Heart left ventricle (tissue), 16 donors: Measurements from ENCODE around the gene USP25. TPM values are rescaled to one million over a fixed set of nuclear protein-coding genes. Genes with fewer than 3 reads are reported as not detected.

Experiments used
- ATAC-seq, 4 donors: fragments of 200-7000 bp; cut with Tn5 transposase; one replicate each; pipeline ENCODE4 v1.9.1; 2020 to 2022; ENCODE audit warnings: moderate library complexity in 4 of 4, mild to moderate bottlenecking in 3 of 4, moderate number of reproducible peaks in 1 of 4
- DNase-seq, 5 donors: peaks; one replicate each; pipeline ENCODE4 v3.0.0-alpha.2; 2020
- H3K27ac ChIP-seq, 12 donors: fragments of 200-600 bp; sonication (generic) in 4 of 12; one replicate each; pipeline versions ENCODE4 v1.5.0 to v1.8.0; 2016 to 2022; ENCODE audit warnings: mild to moderate bottlenecking in 2 of 12
- H3K27me3 ChIP-seq, 9 donors: fragments of 200-600 bp; sonication (generic) in 2 of 9; one replicate each; pipeline versions ENCODE4 v1.5.1 to v1.8.0; 2016 to 2022; ENCODE audit warnings: mild to moderate bottlenecking in 3 of 9
- H3K36me3 ChIP-seq, 9 donors: fragments of 200-600 bp; sonication (generic) in 2 of 9; one replicate each; pipeline versions ENCODE4 v1.5.0 to v1.8.0; 2018 to 2022; ENCODE audit warnings: mild to moderate bottlenecking in 2 of 9
- H3K4me1 ChIP-seq, 12 donors: fragments of 200-600 bp; sonication (generic) in 4 of 12; one replicate each; pipeline versions ENCODE4 v1.5.0 to v1.8.0; 2016 to 2022; ENCODE audit warnings: mild to moderate bottlenecking in 3 of 12
- H3K4me3 ChIP-seq, 12 donors: fragments of 200-600 bp; sonication (generic) in 4 of 12; one replicate each; pipeline versions ENCODE4 v1.5.0 to v1.8.0; 2017 to 2022; ENCODE audit warnings: mild to moderate bottlenecking in 9 of 12, moderate library complexity in 4 of 12
- H3K9me3 ChIP-seq, 12 donors: fragments of 200-600 bp; sonication (generic) in 4 of 12; one replicate each; pipeline versions ENCODE4 v1.5.0 to v1.8.0; 2016 to 2022; ENCODE audit warnings: mild to moderate bottlenecking in 1 of 12
- POLR2A ChIP-seq, 2 donors: fragments of 450-650 bp; IDR thresholded peaks; one replicate each; pipeline ENCODE4 v1.6.1; 2017; ENCODE audit warnings: antibody characterized with exemption in 2 of 2, mild to moderate bottlenecking in 2 of 2, moderate library complexity in 2 of 2
- WGBS, 4 donors: extraction: QIAGEN DNeasy Blood & Tissue Kit in 2 of 4; methylation state at CpG; one replicate each; pipeline versions ENCODE4 v1.1.5 to v1.1.7; 2013 to 2018; 5-methylcytosine and 5-hydroxymethylcytosine counted together
- intact Hi-C, 10 donors: fragments of 100-400 bp; cut with DNase I; formaldehyde crosslinking; loops; one replicate each; pipeline versions ENCODE4 v1.11.1 to v1.14.2; 2022
- polyA plus RNA-seq, 2 donors: library from polyadenylated mRNA; stranded (reverse); fragments of 200-250 nt; gene quantifications; one replicate each; pipeline ENCODE4 v1.2.3, GENCODE V29; 2013
- total RNA-seq, 9 donors: library from RNA; depleted of rRNA in 2 of 9; stranded (reverse); fragments of >200 nt in 2 of 9; fragmentation: NEBNext Ultra II Directional in 3 of 9; extraction: Animal tissue kit (Norgen Biotek cat#: 25700) in 3 of 9; gene quantifications; one replicate each; pipeline versions ENCODE4 v1.1.0 to v1.2.4, GENCODE V29; 2016 to 2023
- TF ChIP-seq, protein P1 (sequence below), 12 donors: fragments of 200-600 bp; sonication (generic) in 4 of 12; IDR thresholded peaks; one replicate each; pipeline versions ENCODE4 v1.5.0 to v1.8.0; 2018 to 2022; ENCODE audit warnings: antibody characterized with exemption in 12 of 12, mild to moderate bottlenecking in 5 of 12
- donor health status: ischemic (EF 13 %, LVEDD 7.1; RV severe dilation, severe dysfunction).
- donor health status: healthy with polysubstance abuse.
- donor health status: DM: no; HTN: yes; CAD: no.
- donor health status: DM: no; HTN: no; CAD: no.
- donor health status: ischemic (EF 25% LVEDD 6.9; RV normal size, moderate dysfunction).
- donor health status: ischemic (EF 25% LVEDD 5.7; RV mildly dilated, moderate dysfunction).
- donor health status: healthy.
- donor health status: DM: yes; HTN: yes; CAD: no.
- donor health status: ischemic (EF 35%, LVEDD 5.7; RV mildly dilated, moderate dysfunction).
- donor health status: nonischemic (EF 11% LVEDD 7.7; RV severe dilation, severe dysfunction).
- donor health status: DM: yes; HTN: yes; CAD: no.
- donor health status: PGD.
- donor health status: ischemic (EF 29% LVEDD 5.4; RV normal size, mild dysfunction).
- donor health status: nonischemic (EF 23%, LVEDD 6.1; RV moderate dilation, normal function).

USP25 gene
- total and polyA plus RNA-seq, 11 donors = 20.4 to 55.3 (median 44.6) TPM

DNA sequence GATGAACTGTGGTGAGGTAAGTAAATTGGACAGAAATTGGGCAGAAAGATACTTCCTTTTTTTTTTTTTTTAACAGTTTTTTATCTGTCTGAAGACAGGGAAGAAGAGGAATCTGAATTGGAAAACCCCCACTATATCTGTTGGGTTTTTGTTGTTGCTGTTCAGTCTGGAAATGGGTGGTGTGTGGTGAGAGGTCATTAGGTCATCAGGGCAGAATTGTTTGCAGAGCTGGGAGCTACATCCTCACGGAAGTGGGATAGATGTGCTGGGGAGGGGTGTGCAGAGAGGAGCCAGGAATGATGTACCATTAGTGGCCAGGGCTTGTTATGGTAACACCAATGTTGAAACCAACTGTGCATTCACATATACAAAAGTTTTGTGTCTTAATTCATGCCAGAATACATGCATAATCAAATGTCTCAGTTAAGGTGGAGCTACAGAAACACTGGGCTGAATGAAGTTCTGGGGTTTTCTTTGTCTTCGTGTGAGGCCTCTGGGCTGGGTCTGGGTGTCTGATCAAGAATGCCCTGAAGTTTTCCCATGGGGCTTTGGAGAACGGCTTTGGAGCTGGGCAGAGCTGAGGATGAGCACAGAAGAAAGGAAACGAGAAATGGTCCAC lies 12.4 kb downstream of the USP25 start:
- DNase-seq (peak in 1 of 5 donors; percentile 19), ATAC-seq (peak in 2 of 4 donors; percentile 49 to 52)
- H3K9me3 ChIP-seq = no peaks in the 10 kb centered on the region
- H3K27me3 ChIP-seq = no peaks in the 10 kb centered on the region
- no peak overlapping the region for H3K27ac ChIP-seq
- H3K36me3 ChIP-seq = peaks cover 0 to 7% (median 0%) of the 10 kb centered on the region in 9 donors
- H3K4me1 ChIP-seq = peaks cover 7 to 59% (median 38%) of the 10 kb centered on the region in 12 donors
- no peak overlapping the region for H3K4me3 ChIP-seq
- 55 to 63% (median 58%) methylated on average over 4 of the region's 4 CpGs for WGBS, 4 donors
- no peak for TF ChIP-seq POLR2A (IDR thresholded peaks at IDR 0.05)
- TF ChIP-seq, protein P1, sequence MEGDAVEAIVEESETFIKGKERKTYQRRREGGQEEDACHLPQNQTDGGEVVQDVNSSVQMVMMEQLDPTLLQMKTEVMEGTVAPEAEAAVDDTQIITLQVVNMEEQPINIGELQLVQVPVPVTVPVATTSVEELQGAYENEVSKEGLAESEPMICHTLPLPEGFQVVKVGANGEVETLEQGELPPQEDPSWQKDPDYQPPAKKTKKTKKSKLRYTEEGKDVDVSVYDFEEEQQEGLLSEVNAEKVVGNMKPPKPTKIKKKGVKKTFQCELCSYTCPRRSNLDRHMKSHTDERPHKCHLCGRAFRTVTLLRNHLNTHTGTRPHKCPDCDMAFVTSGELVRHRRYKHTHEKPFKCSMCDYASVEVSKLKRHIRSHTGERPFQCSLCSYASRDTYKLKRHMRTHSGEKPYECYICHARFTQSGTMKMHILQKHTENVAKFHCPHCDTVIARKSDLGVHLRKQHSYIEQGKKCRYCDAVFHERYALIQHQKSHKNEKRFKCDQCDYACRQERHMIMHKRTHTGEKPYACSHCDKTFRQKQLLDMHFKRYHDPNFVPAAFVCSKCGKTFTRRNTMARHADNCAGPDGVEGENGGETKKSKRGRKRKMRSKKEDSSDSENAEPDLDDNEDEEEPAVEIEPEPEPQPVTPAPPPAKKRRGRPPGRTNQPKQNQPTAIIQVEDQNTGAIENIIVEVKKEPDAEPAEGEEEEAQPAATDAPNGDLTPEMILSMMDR (IDR thresholded peaks at IDR 0.05) = no peak
- intact Hi-C loops = no loop called here

DNA sequence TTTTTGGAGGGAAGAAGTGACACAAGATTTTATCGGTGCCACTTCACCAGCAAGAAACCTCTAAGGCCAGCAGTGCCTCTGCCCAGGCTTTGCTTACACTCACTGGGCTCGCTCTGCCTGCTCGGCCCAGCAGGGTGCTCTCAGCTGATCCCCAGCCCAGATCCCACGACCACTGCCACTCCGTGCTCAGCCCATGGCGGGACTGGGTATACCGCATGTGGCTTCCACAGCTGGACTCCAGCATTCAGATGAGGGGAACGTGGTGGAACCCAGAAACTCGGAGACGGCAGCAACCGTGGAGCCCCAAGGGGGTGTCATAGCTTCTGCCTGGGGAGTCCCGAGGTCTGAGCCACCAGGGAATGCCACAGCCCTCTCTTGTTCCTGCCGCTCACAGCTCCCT lies 12.9 kb downstream of the USP25 start:
- H3K27me3 ChIP-seq = no peaks in the 10 kb centered on the region
- intact Hi-C loops = no loop called here
- DNase-seq = no peak
- peaks cover 7 to 58% (median 36%) of the 10 kb centered on the region in 12 donors for H3K4me1 ChIP-seq
- no peak for TF ChIP-seq POLR2A (IDR thresholded peaks at IDR 0.05)
- TF ChIP-seq, protein P1 (IDR thresholded peaks at IDR 0.05) = no peak
- peaks cover 0 to 7% (median 0%) of the 10 kb centered on the region in 9 donors for H3K36me3 ChIP-seq
- no peaks in the 10 kb centered on the region for H3K9me3 ChIP-seq
- ATAC-seq = peak in 2 of 4 donors; percentile 35 to 62
- H3K27ac ChIP-seq = no peak overlapping the region
- no peak overlapping the region for H3K4me3 ChIP-seq
- 88 to 99% (median 97%) methylated on average over 7 to 13 of the region's 13 CpGs for WGBS, 4 donors

DNA sequence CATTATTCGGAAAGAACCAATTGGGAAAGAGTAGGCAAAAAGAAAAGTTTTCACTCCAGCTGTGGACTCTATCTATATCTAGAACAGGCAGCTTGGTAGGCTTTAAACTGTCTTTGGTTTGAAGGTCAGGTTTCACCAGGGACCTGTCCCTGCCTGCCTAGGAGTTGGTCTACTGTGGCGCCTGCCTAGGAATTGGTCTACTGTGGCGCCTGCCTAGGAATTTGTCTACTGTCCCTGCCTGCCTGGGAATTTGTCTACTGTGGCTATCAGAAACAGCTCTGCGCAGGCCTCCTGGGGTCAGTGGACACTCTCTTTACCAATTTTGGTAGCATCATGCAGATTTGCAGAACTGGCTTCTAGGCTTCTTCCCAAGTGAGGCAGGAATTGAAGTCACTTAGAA lies 13.8 kb downstream of the USP25 start:
- no peak for TF ChIP-seq POLR2A (IDR thresholded peaks at IDR 0.05)
- TF ChIP-seq, protein P1 (IDR thresholded peaks at IDR 0.05) = no peak
- Histone ChIP-seq H3K36me3 (peaks cover 0 to 7% (median 0%) of the 10 kb centered on the region in 9 donors), H3K27me3 (no peaks in the 10 kb centered on the region), H3K27ac (no peak overlapping the region), H3K4me1 (peaks cover 7 to 58% (median 35%) of the 10 kb centered on the region in 12 donors), H3K4me3 (no peak overlapping the region), H3K9me3 (no peaks in the 10 kb centered on the region)
- intact Hi-C loops = no loop called here
- ATAC-seq (peak in 3 of 4 donors; percentile 45 to 55 (median 49)), DNase-seq (no peak)
- WGBS, 4 donors = 83 to 97% (median 93%) methylated on average over 4 of the region's 4 CpGs

DNA sequence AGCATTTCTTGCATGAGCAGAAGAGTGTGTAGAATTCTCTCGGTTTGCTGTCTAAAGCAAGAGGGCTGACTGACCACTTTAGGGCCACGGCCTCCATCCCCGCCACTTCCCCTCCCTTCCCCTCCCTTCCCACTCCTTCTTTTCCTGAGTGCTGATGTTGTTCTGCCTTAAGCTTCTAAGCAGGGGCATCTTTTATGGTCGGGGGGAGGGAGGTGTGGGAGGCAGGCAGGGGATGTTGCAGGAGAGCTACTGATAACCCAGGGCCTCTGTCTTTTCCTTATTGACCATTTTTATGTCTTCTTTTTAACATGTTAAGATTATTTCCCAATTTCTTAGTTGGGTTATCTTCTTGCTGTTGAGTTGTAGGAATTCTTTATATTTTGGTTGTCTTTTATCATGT lies 15.1 kb downstream of the USP25 start:
- DNase-seq (no peak), ATAC-seq (no peak)
- WGBS, 4 donors = 70 to 77% (median 71%) methylated on average over 4 of the region's 4 CpGs
- Histone ChIP-seq H3K4me3 (no peak overlapping the region), H3K36me3 (peaks cover 0 to 7% (median 0%) of the 10 kb centered on the region in 9 donors), H3K9me3 (no peaks in the 10 kb centered on the region), H3K27me3 (no peaks in the 10 kb centered on the region), H3K27ac (no peak overlapping the region), H3K4me1 (peaks cover 0 to 58% (median 33%) of the 10 kb centered on the region in 12 donors)
- intact Hi-C loops = no loop called here
- no peak for TF ChIP-seq POLR2A (IDR thresholded peaks at IDR 0.05)
- TF ChIP-seq, protein P1 (IDR thresholded peaks at IDR 0.05) = no peak
